ENCODE data around the gene DNMBP.

GRCh38 chr10:100043796-100044195 is 34.0 kb upstream of the DNMBP start:
- TF ChIP-seq CTCF (IDR thresholded peaks at IDR 0.05) (no peak), EZH2 (IDR thresholded peaks at IDR 0.05) (no peak)

Data from neural progenitor cell (in vitro differentiated cells).